ENCODE results near the gene TMEM235.

Gene TMEM235

GRCh38 chr17:78275355-78275754 lies 43.9 kb downstream of the TMEM235 start:
- H3K4me3 ChIP-seq (ENCODE audit: low read length), result no peak overlapping the region
- TF ChIP-seq, protein P1, sequence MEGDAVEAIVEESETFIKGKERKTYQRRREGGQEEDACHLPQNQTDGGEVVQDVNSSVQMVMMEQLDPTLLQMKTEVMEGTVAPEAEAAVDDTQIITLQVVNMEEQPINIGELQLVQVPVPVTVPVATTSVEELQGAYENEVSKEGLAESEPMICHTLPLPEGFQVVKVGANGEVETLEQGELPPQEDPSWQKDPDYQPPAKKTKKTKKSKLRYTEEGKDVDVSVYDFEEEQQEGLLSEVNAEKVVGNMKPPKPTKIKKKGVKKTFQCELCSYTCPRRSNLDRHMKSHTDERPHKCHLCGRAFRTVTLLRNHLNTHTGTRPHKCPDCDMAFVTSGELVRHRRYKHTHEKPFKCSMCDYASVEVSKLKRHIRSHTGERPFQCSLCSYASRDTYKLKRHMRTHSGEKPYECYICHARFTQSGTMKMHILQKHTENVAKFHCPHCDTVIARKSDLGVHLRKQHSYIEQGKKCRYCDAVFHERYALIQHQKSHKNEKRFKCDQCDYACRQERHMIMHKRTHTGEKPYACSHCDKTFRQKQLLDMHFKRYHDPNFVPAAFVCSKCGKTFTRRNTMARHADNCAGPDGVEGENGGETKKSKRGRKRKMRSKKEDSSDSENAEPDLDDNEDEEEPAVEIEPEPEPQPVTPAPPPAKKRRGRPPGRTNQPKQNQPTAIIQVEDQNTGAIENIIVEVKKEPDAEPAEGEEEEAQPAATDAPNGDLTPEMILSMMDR (conservative IDR thresholded peaks at IDR 0.05; ENCODE audit: low read length), result no peak
- DNase-seq (ENCODE audit: low read depth), result no peak

- TF ChIP-seq, protein P1 (conservative IDR thresholded peaks at IDR 0.05; ENCODE audit: low read length), result no peak
- H3K4me3 ChIP-seq (ENCODE audit: low read length), result no peak overlapping the region
- no peak for DNase-seq (ENCODE audit: low read depth)
Observed at GRCh38 chr17:78276098-78276887, 44.9 kb downstream of the TMEM235 start.

DNA sequence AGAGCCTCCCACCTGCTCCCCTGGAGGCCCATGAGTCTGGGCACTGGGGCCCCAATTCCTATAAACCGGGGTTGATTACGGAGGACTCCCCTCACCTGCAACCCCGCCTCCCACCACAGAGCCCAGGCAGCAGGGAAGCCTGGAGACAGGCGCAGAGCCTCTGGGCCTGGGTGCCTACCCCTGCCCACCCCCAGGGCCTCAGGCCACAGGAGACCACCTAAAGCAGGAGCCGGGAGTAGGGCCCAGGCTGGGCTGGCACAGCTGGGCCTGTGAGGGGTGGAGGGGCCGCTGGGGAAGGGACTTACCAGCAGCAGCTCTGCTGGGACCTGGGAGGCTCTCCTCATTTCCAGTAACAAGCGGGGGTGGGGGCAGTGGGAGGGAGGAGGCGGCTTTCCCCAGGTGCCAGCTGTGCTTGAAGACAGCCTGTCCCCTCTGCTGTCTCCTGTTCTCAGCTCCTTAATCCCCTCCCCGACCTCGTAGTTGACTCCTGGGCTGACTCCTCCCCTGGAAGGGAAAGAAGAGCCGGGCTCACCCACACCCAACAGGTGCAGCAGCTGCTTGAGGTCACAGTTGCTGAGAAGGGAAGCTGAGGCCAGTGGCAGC lies 46.8 kb downstream of the TMEM235 start:
- TF ChIP-seq, protein P1 (conservative IDR thresholded peaks at IDR 0.05; ENCODE audit: low read length), result no peak

DNA sequence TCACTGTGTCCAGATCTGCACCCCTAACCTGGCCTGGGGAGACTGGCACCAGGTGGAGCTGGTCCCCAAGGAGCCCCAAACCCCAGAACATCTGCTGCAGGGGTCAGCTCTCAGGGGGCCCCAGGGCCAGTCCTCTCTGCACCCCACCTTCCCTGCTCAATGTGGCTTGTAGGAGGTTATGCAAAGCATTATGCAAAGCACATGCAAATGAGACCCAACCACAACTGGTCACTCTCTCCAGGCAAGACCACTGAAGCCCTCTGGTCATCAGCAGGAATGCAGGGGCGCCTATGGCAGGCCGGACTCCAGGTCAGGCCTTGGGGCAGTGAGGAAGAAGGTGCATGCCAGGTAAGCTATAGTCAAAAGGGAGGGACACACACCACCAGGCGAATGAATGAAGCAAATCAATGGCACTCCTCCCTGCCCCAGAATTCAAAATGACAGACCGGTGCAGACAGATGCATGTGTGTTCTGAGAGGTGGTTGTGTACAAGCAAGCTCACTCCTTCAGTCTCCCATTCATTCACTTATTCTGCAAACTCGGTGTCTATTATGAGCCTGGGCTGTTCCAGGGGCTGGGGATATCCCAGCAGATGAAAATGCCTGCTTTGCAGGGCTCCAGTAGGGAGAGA lies 48.0 kb downstream of the TMEM235 start:
- TF ChIP-seq, protein P1 (conservative IDR thresholded peaks at IDR 0.05; ENCODE audit: low read length), result no peak
- no peak overlapping the region for H3K4me3 ChIP-seq (ENCODE audit: low read length)
- no peak for DNase-seq (ENCODE audit: low read depth)

More for the DNA sequence above, 46.8 kb downstream of the TMEM235 start:
- no peak overlapping the region for H3K4me3 ChIP-seq (ENCODE audit: low read length)
- DNase-seq (ENCODE audit: low read depth), result no peak

DNA sequence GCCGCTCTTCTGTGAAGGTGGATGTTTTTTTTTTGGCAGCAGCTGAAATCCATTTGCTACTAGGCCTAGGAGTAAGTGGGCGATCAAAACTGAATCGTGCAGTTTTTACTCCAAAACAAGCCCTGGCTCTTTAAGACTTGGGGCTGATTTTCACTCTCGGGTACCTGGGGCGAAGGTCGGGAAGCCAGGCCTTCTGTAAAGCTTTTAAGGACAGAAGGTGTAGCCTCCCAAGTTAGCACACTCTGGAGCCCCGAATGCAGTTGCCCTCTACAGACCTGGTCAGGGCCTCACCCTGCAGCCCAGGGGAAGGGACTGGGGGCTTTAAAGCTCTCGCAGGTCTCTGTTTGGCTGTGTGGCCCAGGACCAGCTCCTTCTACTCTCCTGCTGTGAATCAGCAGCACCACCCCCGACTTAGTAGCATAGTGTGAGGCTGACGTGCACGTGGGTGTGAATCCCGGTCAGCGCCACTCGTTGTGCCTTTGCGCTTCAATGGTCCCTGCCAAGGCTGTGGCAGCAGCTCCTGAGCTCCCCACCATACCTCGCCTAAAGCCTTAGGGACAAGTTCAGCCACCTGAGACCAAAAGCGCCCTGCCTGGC lies 49.9 kb downstream of the TMEM235 start:
- no peak for DNase-seq (ENCODE audit: low read depth)
- TF ChIP-seq, protein P1 (conservative IDR thresholded peaks at IDR 0.05; ENCODE audit: low read length), result no peak
- H3K4me3 ChIP-seq (ENCODE audit: low read length), result no peak overlapping the region

- peak; percentile 69 for DNase-seq (ENCODE audit: low read depth)
- H3K4me3 ChIP-seq (ENCODE audit: low read length), result no peak overlapping the region
- TF ChIP-seq, protein P1 (conservative IDR thresholded peaks at IDR 0.05; ENCODE audit: low read length), result no peak
Observed at GRCh38 chr17:78284146-78284545, 52.7 kb downstream of the TMEM235 start.
